ENCODE data around the gene ABCA3. TPM values are rescaled to one million over a fixed set of nuclear protein-coding genes. Genes with fewer than 3 reads are reported as not detected.

The ABCA3 gene
- total RNA-seq, 4 donors from 2014 or later = 2.7 to 15.0 (median 10.9) TPM

DNA sequence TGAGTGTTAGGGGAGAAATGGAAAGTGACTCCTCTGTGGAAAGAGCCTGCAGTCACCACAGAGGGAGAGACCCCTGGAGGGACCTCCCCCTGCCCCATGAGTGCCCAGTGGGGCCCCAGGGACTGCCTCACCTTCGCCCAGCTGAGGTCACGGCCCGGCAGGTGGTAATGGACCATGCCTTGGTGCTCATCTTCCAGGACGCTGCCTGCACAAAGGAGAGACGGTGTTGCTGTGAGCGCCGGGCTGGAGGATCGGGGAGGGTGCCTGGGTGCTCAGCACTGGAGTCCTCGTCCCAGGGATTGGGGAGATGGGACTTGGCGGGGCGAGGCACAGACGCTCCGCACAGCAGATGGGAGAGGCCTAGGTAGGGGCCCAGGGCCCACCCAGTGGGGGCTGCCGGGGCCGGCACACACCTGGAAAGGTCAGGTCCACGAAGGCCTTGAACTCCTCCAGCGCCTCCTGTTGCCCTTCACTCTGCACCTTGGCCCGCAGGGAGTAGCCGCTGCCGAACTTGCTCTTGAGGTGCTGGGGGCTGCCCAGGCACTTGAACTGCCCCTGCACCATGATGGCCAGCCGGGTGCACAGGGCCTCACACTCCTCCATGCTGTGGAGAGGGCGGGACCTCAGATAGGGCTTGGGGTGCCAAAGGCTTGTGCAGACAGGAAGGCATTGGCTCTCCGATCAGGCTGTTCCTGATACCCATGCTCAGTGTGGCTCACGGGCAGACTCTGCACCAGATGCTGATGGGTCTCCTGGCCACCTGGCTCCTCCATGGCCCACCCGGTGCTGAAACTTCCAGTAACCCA lies 62.9 kb downstream of the ABCA3 start:
- no peaks in the 10 kb centered on the region for H3K27me3 ChIP-seq
- peaks cover 0 to 5% of the 10 kb centered on the region in 2 donors for H3K36me3 ChIP-seq
- DNase-seq = no peak
- H3K9me3 ChIP-seq = no peaks in the 10 kb centered on the region
- intact Hi-C loops (cut with DNase I; ENCODE audit: low total_unique reads) (no loop called here), in situ Hi-C loops (cut with MboI; ENCODE audit: low sequenced_read_pairs in 4 of 4) (no loop called here)
- H3K27ac ChIP-seq = no peak overlapping the region
- ATAC-seq = no peak
- peaks cover 8 to 13% of the 10 kb centered on the region in 2 donors for H3K4me1 ChIP-seq
- H3K4me3 ChIP-seq = no peak overlapping the region
- no peak for TF ChIP-seq POLR2A (IDR thresholded peaks at IDR 0.05)
- TF ChIP-seq, protein P1, sequence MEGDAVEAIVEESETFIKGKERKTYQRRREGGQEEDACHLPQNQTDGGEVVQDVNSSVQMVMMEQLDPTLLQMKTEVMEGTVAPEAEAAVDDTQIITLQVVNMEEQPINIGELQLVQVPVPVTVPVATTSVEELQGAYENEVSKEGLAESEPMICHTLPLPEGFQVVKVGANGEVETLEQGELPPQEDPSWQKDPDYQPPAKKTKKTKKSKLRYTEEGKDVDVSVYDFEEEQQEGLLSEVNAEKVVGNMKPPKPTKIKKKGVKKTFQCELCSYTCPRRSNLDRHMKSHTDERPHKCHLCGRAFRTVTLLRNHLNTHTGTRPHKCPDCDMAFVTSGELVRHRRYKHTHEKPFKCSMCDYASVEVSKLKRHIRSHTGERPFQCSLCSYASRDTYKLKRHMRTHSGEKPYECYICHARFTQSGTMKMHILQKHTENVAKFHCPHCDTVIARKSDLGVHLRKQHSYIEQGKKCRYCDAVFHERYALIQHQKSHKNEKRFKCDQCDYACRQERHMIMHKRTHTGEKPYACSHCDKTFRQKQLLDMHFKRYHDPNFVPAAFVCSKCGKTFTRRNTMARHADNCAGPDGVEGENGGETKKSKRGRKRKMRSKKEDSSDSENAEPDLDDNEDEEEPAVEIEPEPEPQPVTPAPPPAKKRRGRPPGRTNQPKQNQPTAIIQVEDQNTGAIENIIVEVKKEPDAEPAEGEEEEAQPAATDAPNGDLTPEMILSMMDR (IDR thresholded peaks at IDR 0.05 in 4 of 5, conservative IDR thresholded peaks at IDR 0.05 in 1 of 5) = no peak

DNA sequence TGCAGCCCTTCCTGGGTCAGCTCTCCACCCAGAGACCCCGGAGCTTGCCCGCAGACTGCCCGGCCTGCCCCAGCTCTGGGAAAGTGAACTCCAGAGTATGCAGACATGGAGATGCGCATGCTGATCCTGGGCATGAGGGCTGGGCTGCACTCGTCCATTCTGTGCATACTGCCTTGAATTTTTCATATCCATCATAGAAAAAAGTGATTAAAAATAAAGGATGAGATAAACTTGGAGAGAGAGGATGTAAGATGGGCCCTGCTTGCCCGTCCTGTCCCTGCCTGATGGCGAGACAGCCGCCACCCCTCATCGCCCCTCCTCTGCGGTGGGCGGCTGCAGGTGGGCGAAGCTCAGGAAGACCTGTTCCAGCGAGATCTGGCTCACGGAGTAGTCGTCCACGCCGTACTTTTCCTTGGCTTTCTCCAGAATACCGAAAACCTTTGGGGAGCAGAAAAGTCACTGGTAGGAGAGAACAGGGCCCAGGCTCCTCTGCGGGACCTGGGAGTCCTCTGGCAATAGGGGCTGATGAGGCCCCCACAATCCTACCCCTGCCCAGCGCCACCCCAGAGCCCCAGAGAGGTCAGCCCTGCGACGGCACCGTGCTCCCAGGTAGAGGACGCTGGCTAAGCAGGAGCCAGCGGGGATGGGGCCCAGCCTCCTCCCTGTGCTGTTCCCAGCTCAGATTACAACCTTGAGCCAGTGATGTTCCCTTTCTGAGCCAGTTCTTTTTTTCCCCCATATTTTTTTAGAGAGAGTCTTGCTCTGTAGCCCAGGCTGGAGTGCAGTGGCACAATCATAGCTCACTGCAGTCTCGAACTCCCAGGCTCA lies 63.9 kb downstream of the ABCA3 start:
- no peak for TF ChIP-seq POLR2A (IDR thresholded peaks at IDR 0.05)
- TF ChIP-seq, protein P1 (IDR thresholded peaks at IDR 0.05 in 4 of 5, conservative IDR thresholded peaks at IDR 0.05 in 1 of 5) = no peak
- Histone ChIP-seq H3K9me3 (no peaks in the 10 kb centered on the region), H3K4me1 (peaks cover 8 to 13% of the 10 kb centered on the region in 2 donors), H3K36me3 (peaks cover 0 to 5% of the 10 kb centered on the region in 2 donors), H3K27me3 (no peaks in the 10 kb centered on the region), H3K27ac (no peak overlapping the region), H3K4me3 (no peak overlapping the region)
- in situ Hi-C loops (cut with MboI; ENCODE audit: low sequenced_read_pairs in 4 of 4) = no loop called here
- ATAC-seq (peak in 1 of 2 donors; percentile 65), DNase-seq (no peak)
- intact Hi-C loops (cut with DNase I; ENCODE audit: low total_unique reads) = no loop called here

DNA sequence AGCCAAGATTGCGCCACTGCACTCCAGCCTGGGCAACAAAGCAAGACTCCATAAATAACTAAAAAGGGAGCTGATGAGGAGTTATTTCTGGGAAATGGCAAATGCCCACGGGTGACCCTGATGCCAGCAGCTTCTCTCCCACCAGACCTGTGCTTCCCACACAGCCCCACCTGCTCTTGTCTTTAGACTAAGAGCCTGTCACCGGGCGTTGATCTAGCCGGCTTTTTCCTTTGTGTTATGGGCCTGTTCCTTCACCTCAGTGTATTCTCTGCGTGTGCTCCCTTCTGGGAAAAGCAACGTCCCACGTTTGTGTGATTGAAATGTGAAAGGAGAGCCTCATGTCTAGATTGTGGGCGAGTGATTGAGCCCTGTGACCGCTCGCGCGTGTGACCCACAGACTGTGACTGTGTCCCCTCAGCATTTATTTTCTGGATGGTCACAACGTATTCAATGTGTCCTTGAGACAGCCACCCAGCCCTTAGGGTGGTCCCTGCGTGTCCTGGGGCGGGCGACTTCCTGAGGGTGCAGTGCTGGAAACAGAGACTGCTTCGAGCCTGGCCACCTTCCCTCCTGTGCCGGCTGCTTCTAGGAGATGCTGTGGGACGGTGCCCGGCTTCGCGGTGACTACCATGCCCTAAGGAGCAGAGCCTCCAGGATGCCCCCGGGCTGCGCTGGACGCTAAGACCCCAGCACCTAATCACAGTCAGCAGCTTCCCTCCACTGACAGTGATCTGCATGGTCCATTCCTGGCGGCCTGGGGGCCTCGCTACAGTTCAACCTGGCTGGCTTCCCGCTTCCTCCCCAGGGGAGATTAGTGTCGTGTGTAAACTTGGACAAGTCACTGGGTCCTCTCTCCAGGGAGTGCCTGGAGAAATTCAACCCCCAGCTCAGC lies 64.8 kb downstream of the ABCA3 start:
- no peaks in the 10 kb centered on the region for H3K9me3 ChIP-seq
- peaks cover 0 to under 1% of the 10 kb centered on the region in 2 donors for H3K36me3 ChIP-seq
- no peaks in the 10 kb centered on the region for H3K27me3 ChIP-seq
- H3K4me3 ChIP-seq = no peak overlapping the region
- intact Hi-C loops (cut with DNase I; ENCODE audit: low total_unique reads) = no loop called here
- in situ Hi-C loops (cut with MboI; ENCODE audit: low sequenced_read_pairs in 4 of 4) = no loop called here
- ATAC-seq (peak in 1 of 2 donors; percentile 13), DNase-seq (no peak)
- H3K4me1 ChIP-seq = peaks cover 8 to 13% of the 10 kb centered on the region in 2 donors
- H3K27ac ChIP-seq = no peak overlapping the region
- no peak for TF ChIP-seq POLR2A (IDR thresholded peaks at IDR 0.05)
- TF ChIP-seq, protein P1 (IDR thresholded peaks at IDR 0.05 in 4 of 5, conservative IDR thresholded peaks at IDR 0.05 in 1 of 5) = no peak

DNA sequence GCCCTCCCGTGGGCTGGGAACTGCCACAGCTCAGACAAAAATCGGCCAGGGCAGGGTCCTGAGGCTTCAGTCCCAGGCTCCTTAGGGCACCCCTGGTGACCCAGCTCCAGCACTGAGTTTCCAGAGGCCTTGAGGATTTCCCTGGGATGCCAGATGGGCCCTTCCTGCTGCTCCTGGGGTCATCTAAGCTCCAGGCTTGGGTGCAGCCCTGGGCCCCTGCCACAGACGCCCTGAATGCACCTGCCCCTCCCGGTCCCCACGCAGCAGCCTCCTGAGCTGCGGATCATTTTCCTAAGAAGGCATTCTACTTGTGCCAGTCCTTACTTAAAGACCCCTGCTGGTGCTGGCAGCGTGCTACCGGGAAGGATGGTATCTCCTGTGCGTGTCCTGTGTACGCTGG lies 66.6 kb downstream of the ABCA3 start:
- Histone ChIP-seq H3K4me1 (peaks cover 16 to 25% of the 10 kb centered on the region in 2 donors), H3K4me3 (no peak overlapping the region), H3K36me3 (no peaks in the 10 kb centered on the region), H3K27me3 (no peaks in the 10 kb centered on the region), H3K27ac (no peak overlapping the region), H3K9me3 (no peaks in the 10 kb centered on the region)
- intact Hi-C loops (cut with DNase I; ENCODE audit: low total_unique reads) (no loop called here), in situ Hi-C loops (cut with MboI; ENCODE audit: low sequenced_read_pairs in 4 of 4) (no loop called here)
- DNase-seq = no peak
- no peak for TF ChIP-seq POLR2A (IDR thresholded peaks at IDR 0.05)
- TF ChIP-seq, protein P1 (IDR thresholded peaks at IDR 0.05 in 4 of 5, conservative IDR thresholded peaks at IDR 0.05 in 1 of 5) = no peak
- ATAC-seq = no peak

All from gastrocnemius medialis (tissue), 4 donors.